Measurements from ENCODE around the gene MYO5C.

DNA sequence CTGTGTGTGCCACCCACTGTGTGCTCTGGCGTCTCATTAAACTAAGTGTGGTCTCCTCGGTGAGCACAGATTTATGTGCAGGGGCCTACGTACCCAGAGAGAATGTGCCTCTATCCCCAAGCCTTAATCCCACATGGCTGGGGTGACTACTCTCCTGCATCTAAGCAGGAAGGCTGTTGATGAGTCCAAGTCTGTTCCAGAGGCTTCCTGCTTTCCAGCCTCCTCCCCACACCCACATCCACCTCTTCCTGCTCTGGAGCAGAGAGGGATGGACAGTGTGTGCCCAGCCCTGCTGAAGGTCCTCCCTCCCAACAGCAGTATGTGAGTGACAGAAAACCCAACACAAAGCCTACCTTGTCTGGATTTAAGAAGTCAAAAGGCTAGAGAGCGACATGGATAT, 144.3 kb downstream of the MYO5C start:
- no peak for TF ChIP-seq TAF1 (IDR thresholded peaks at IDR 0.05; ENCODE audit: borderline replicate concordance, low read depth, low read length)
- TF ChIP-seq, protein P1, sequence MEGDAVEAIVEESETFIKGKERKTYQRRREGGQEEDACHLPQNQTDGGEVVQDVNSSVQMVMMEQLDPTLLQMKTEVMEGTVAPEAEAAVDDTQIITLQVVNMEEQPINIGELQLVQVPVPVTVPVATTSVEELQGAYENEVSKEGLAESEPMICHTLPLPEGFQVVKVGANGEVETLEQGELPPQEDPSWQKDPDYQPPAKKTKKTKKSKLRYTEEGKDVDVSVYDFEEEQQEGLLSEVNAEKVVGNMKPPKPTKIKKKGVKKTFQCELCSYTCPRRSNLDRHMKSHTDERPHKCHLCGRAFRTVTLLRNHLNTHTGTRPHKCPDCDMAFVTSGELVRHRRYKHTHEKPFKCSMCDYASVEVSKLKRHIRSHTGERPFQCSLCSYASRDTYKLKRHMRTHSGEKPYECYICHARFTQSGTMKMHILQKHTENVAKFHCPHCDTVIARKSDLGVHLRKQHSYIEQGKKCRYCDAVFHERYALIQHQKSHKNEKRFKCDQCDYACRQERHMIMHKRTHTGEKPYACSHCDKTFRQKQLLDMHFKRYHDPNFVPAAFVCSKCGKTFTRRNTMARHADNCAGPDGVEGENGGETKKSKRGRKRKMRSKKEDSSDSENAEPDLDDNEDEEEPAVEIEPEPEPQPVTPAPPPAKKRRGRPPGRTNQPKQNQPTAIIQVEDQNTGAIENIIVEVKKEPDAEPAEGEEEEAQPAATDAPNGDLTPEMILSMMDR (IDR thresholded peaks at IDR 0.05 in 2 of 3, conservative IDR thresholded peaks at IDR 0.05 in 1 of 3; ENCODE audit: control insufficient read depth in 2 of 3, extremely low read depth in 1 of 3, insufficient read depth in 1 of 3, low read depth in 3 of 3, low read length in 3 of 3): no peak
- no peak for TF ChIP-seq ZNF274 (IDR thresholded peaks at IDR 0.05; ENCODE audit: insufficient read depth, insufficient read length)
- no peak for TF ChIP-seq ESRRA (IDR thresholded peaks at IDR 0.05; ENCODE audit: low read length)
- no peak for TF ChIP-seq POLR2AphosphoS5 (IDR thresholded peaks at IDR 0.05; ENCODE audit: low read length)

Data from GM12878 (cell line).